Brain microvascular endothelial cell (primary cell): Measurements from ENCODE around the gene ANAPC5.
A peak's percentile ranks its signal among the peaks of the same experiment; 100 is the strongest.
"Not testable (repeated sequence)": the region's sequence is repeated elsewhere in the genome, so short reads cannot be mapped to it uniquely, and the experiment has no call there.

Experiments used
- DNase-seq: peaks from one replicate; pipeline ENCODE4 v3.0.0-alpha.2; 2020
- H3K27ac ChIP-seq: fragments of 250-450 bp; sonication (Bioruptor Pico); 2 replicates; pipeline ENCODE4 v1.5.1; 2020; ENCODE audit warnings: mild to moderate bottlenecking, moderate library complexity
- H3K27me3 ChIP-seq: fragments of 250-450 bp; sonication (Bioruptor Pico); replicated peaks from 2 replicates; pipeline ENCODE4 v1.5.1; 2020; ENCODE audit warnings: mild to moderate bottlenecking
- H3K36me3 ChIP-seq: fragments of 250-450 bp; sonication (Bioruptor Pico); replicated peaks from 2 replicates; pipeline ENCODE4 v1.5.1; 2020; ENCODE audit warnings: mild to moderate bottlenecking
- H3K4me3 ChIP-seq: 2 replicates; pipeline ENCODE4 v1.5.1; 2011; ENCODE audit warnings: low read depth, mild to moderate bottlenecking, control low read depth, low read length, moderate library complexity
- in situ Hi-C: cut with HindIII; loops from 2 replicates; pipeline ENCODE4 v1.10.0; 2017; ENCODE audit warnings: low sequenced_read_pairs, low pct_ligation_motif_present
- TF ChIP-seq, protein P1 (sequence below): IDR thresholded peaks from 2 replicates; pipeline ENCODE4 v1.5.1; 2011; ENCODE audit warnings: low read depth, mild to moderate bottlenecking, moderate library complexity, low read length, control low read depth, inconsistent platforms; ENCODE audit errors: missing control alignments

The ANAPC5 gene

GRCh38 chr12:121397521-121397920 is 45.3 kb upstream of the ANAPC5 start:
- H3K27ac ChIP-seq, result no peak overlapping the region
- H3K27me3 ChIP-seq, result no peaks in the 10 kb centered on the region
- H3K36me3 ChIP-seq, result no peaks in the 10 kb centered on the region
- H3K4me3 ChIP-seq, result no peak overlapping the region
- TF ChIP-seq, protein P1, sequence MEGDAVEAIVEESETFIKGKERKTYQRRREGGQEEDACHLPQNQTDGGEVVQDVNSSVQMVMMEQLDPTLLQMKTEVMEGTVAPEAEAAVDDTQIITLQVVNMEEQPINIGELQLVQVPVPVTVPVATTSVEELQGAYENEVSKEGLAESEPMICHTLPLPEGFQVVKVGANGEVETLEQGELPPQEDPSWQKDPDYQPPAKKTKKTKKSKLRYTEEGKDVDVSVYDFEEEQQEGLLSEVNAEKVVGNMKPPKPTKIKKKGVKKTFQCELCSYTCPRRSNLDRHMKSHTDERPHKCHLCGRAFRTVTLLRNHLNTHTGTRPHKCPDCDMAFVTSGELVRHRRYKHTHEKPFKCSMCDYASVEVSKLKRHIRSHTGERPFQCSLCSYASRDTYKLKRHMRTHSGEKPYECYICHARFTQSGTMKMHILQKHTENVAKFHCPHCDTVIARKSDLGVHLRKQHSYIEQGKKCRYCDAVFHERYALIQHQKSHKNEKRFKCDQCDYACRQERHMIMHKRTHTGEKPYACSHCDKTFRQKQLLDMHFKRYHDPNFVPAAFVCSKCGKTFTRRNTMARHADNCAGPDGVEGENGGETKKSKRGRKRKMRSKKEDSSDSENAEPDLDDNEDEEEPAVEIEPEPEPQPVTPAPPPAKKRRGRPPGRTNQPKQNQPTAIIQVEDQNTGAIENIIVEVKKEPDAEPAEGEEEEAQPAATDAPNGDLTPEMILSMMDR, result no peak
- in situ Hi-C loops, result no loop called here
- no peak for DNase-seq

GRCh38 chr12:121392325-121392716 is 40.1 kb upstream of the ANAPC5 start:
- Histone ChIP-seq H3K27me3 (no peaks in the 10 kb centered on the region), H3K27ac (no peak overlapping the region), H3K4me3 (no peak overlapping the region), H3K36me3 (no peaks in the 10 kb centered on the region)
- DNase-seq, result no peak
- in situ Hi-C loops, result no loop called here
- TF ChIP-seq, protein P1, result no peak

DNA sequence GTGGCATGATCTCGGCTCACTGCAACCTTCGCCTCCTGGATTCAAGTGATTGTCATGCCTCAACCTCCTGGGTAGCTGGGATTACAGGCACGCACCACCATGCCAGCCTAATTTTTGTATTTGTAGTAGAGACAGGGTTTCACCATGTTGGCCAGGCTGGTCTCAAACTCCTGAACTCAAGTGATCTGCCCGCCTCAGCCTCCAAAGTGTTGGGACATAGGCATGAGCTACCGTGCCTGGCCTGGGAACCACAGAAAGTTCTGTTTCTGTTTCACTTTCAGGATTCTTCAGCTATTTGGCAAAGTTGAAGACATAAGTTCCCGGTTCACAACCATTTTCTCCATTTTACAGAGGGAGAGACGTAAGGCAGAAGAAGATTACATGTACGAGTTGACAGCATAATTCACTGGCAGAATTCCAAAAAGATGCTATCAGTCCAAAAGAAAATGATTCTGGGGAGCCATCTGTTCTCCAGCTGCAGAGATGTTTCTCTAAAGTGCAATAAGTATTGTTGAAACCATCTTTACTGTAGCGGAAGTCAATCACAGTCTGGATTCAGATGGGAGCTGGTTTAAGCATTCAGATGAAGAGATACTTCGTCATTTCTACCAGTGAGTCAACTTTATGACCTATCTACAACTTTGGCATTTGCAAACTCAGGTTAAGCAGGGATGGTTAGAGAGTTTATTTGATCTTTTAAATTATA is 39.6 kb upstream of the ANAPC5 start:
- TF ChIP-seq, protein P1, result no peak
- no peak for DNase-seq
- H3K36me3 ChIP-seq, result no peaks in the 10 kb centered on the region
- H3K4me3 ChIP-seq, result no peak overlapping the region
- H3K27ac ChIP-seq, result no peak overlapping the region
- in situ Hi-C loops, result no loop called here
- H3K27me3 ChIP-seq, result no peaks in the 10 kb centered on the region

GRCh38 chr12:121390856-121391255 is 38.6 kb upstream of the ANAPC5 start:
- no peaks in the 10 kb centered on the region for H3K36me3 ChIP-seq
- TF ChIP-seq, protein P1, result no peak
- no peak overlapping the region for H3K4me3 ChIP-seq
- DNase-seq, result no peak
- H3K27ac ChIP-seq, result no peak overlapping the region
- H3K27me3 ChIP-seq, result no peaks in the 10 kb centered on the region
- in situ Hi-C loops, result no loop called here

DNA sequence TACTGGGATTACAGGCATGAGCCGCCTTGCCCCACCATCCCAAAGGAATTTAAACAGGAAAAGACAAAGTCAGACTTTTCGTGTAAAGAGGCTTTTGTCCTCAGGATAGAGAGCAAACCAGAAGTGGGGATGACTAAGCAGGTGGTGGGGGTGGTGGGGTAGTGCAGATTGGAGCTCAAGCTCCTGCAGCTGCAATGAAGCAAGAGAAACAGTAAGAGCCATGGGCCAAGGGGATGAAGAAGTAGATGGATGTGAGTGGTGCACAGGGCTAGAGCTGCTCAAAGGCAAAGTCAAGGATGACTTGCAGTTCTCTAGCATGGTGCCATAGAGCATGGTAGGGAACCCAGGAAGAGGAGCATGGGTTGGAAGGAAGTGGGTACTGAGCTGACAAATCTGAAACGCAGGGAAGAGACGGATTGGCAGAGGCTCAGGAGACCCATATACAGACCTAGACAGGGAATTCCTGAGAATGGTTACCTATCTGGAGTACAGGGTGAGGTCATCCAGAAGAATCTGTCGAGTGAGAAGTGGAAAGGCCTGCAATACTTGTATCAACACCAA is 36.3 kb upstream of the ANAPC5 start:
- Histone ChIP-seq H3K27ac (no peak overlapping the region), H3K36me3 (no peaks in the 10 kb centered on the region), H3K4me3 (no peak overlapping the region), H3K27me3 (no peaks in the 10 kb centered on the region)
- TF ChIP-seq, protein P1, result no peak
- peak; percentile 60 for DNase-seq
- in situ Hi-C loops, result no loop called here

DNA sequence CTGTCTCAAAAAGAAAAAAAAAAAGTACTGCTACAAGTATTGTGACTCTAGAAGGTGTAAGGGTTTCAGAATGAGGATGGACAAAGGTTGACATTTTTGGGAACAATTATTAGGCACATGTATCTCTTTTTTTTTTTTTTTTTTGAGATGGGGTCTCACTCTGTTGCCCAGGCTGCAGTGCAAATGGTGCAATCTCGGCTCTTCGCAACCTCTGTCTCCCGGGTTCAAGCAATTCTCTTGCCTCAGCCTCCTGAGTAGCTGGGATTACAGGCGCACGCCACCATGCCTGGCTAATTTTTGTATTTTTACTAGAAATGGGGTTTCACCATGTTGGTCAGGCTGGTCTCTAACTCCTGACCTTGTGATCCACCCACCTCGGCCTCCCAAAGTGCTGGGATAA is 32.7 kb upstream of the ANAPC5 start:
- DNase-seq, H3K27ac ChIP-seq, in situ Hi-C loops, H3K36me3 ChIP-seq, H3K27me3 ChIP-seq, H3K4me3 ChIP-seq: not testable (repeated sequence)
